GM12801 (cell line): Measurements from ENCODE around the gene HLA-DOB.

ENCODE experiments used
- TF ChIP-seq, protein P1 (sequence below): IDR thresholded peaks from one replicate; pipeline ENCODE4 v1.5.1; 2011; ENCODE audit warnings: control low read depth; ENCODE audit not compliant: insufficient read length; ENCODE audit errors: extremely low read depth

Gene HLA-DOB

DNA sequence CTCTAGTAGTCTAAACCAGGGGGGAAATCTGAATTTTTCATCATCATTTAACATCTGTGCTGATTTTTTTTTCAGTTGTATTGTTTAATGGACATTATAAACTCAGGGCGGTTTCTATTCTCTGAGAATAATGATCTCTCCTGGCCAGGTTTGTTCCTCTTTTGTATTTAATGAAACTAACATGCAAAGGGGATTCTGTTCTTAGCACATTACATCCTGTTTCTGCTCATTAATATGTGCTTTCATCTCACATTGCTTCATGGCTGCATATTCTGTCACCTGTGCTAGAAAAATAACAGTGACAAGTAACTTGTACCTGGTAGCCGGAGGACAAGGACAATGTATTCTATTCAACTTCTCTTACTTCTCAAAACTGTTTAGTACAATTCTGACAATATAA, 806 bp downstream of the HLA-DOB start:
- TF ChIP-seq, protein P1, sequence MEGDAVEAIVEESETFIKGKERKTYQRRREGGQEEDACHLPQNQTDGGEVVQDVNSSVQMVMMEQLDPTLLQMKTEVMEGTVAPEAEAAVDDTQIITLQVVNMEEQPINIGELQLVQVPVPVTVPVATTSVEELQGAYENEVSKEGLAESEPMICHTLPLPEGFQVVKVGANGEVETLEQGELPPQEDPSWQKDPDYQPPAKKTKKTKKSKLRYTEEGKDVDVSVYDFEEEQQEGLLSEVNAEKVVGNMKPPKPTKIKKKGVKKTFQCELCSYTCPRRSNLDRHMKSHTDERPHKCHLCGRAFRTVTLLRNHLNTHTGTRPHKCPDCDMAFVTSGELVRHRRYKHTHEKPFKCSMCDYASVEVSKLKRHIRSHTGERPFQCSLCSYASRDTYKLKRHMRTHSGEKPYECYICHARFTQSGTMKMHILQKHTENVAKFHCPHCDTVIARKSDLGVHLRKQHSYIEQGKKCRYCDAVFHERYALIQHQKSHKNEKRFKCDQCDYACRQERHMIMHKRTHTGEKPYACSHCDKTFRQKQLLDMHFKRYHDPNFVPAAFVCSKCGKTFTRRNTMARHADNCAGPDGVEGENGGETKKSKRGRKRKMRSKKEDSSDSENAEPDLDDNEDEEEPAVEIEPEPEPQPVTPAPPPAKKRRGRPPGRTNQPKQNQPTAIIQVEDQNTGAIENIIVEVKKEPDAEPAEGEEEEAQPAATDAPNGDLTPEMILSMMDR = no peak

DNA sequence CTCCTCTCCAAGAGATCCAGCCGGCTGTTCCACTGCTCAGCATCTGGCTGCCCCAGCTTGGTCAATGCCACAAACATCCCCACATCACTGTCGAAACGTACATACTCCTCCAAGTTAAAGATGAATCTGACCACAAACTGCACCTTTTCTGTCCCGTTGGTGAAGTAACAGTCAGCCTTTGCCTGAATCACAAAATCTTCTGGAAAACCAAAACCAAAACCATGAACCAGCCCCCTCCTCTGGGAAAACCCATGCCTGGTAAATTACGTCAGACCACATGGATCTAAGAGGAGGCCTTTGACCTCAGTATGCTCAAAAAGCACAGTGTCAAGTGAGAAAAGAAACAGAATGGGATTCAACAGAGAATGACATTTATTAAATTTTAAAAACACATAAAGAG, 1.7 kb downstream of the HLA-DOB start:
- TF ChIP-seq, protein P1 = no peak

DNA sequence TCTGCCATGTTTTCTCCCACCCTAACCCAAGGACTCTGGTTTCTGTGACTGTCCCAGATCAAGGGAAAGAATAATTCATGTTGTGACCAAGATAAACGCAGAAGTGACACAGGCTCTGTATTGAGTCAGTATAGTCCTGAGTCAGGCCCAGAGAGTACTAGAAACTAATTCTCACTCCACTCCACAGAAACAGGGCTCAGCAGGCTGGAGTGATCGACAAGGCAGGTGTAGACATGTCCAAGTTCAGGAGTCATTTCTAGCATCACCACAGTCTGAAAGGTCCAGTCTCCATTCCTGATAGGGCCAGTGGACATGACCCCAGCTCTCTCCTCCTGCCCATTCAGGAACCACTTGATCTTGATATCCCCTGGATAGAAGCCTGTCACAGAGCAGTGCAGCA, 2.7 kb downstream of the HLA-DOB start:
- TF ChIP-seq, protein P1 = no peak

DNA sequence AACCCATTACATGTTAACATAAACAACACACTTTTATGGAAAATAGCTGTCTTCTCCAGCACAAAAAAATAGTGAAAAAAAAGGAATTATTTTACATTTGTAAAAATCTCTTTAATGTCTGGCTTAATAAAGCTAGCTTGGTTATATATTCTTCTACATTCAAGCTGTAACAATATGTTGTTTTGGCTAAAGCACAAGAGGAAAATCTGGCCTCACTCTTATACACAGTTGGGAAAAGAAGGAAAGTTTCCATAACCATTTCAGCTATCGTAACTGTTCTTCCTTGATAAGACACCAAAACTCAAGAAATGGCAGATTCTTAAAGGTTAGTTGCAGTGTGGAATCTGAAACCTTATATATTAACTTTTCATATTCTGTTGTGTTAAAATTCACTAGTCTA, 7.6 kb downstream of the HLA-DOB start:
- TF ChIP-seq, protein P1 = no peak

DNA sequence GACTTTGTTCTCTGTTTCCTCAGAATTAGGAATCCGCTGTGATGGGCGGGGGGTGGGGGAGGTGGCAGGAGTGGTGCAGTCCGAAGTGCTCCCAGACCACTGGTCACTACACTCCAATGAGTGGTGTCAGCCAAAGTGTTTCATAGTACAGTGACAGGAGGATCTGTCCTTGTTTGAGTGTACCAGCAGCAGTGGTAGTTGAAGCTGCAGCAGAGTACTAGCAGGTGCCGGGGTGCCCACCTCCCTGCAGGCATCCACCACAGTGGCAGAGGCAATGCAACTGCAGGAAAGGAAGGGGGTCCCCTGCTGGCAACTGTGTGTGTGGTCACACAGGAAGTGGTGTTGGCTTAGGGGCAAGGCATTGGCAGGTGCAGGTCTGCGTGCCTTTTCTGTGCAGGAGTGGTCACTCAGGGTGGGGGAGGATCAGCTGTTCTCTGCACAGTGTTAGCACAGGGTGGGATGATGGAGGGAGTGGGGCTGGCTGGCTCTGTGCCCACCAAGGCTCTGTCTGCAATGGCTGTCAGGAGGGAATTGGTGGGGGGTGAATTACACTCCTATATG, 9.7 kb downstream of the HLA-DOB start:
- TF ChIP-seq, protein P1 = no peak

DNA sequence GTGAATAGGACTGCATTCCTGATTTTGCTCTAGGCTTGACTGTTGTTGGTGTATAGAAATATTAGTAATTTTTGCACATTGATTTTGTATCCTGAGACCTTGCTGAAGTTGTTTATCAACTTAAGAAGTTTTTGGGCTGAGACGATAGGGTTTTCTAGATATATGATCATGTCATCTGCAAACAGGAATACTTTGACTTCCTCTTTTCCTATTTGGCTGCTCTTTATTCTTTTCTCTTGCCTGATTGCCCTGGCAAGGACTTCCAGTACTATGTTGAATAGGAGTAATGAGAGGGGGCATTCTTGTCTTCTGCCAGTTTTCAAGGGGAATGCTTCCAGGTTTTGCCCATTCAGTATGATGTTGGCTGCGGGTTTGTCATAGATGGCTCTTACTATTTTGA, 13.4 kb downstream of the HLA-DOB start:
- TF ChIP-seq, protein P1 = no peak

DNA sequence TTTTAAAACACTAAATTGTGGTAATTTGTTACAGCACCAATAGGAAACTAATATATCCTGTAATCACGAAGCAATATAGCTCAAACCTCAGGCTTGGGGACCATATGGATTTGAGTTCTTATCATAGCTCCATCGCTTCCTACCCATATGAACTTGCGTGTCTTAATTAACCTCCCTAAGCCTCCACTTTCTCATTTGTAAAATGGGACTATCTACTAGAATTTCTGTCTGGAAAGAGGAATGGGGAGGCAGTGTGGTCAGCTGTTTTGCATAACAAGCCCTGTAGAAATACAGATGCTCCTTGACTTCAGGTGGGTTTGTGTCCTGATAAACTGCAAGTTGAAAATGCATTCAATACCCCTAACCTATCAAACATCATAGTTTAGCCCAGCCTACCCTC, 17.1 kb downstream of the HLA-DOB start:
- TF ChIP-seq, protein P1 = no peak

DNA sequence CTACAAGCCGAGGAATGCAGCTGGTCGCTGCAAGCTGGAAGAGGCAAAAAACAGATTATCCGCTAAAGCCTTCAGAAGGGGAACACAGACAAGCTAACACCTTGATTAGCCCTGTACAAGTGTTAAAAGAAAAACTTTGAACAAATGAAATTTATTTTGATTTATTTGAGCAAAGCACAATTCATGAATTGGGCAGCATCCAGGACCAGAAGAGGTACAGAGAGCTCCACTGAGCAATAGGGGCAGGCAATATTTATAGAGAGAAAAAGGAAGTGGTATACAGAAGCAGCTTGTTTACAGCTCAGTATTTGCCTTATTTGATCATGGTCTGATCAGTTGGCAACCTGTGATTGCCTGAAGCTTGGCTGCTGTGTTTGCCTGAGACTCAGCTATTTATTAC, 17.6 kb downstream of the HLA-DOB start:
- TF ChIP-seq, protein P1 = no peak
